ENCODE data around the gene KRTAP5-1. TPM values are rescaled to one million over a fixed set of nuclear protein-coding genes. Genes with fewer than 3 reads are reported as not detected.
A peak's percentile ranks its signal among the peaks of the same experiment; 100 is the strongest.

The KRTAP5-1 gene
- total and polyA plus RNA-seq, 5 donors: not detected

GRCh38 chr11:1538153-1538552, 46.9 kb downstream of the KRTAP5-1 start:
- Histone ChIP-seq H3K27ac (ENCODE audit: low read length) (no peak overlapping the region), H3K9me3 (ENCODE audit: control insufficient read depth, low read length) (no peaks in the 10 kb centered on the region), H3K4me1 (ENCODE audit: control insufficient read depth, insufficient read depth, low read length) (peaks cover 18% of the 10 kb centered on the region), H3K4me3 (ENCODE audit: low read length) (no peak overlapping the region), H3K27me3 (ENCODE audit: control insufficient read depth, insufficient read depth) (no peaks in the 10 kb centered on the region)
- intact Hi-C loops (cut with DNase I): no loop called here
- no peak for DNase-seq
- ATAC-seq: no peak
- WGBS: 79% methylated on average over 5 of the region's 5 CpGs

GRCh38 chr11:1536065-1536843, 48.8 kb downstream of the KRTAP5-1 start:
- intact Hi-C loops (cut with DNase I): no loop called here
- Histone ChIP-seq H3K9me3 (ENCODE audit: control insufficient read depth, low read length) (no peaks in the 10 kb centered on the region), H3K4me1 (ENCODE audit: control insufficient read depth, insufficient read depth, low read length) (peaks cover 34% of the 10 kb centered on the region), H3K27me3 (ENCODE audit: control insufficient read depth, insufficient read depth) (no peaks in the 10 kb centered on the region), H3K4me3 (ENCODE audit: low read length) (no peak overlapping the region), H3K27ac (ENCODE audit: low read length) (peak overlapping the region; percentile 34)
- DNase-seq (peak; percentile 8 to 59 (median 58)), ATAC-seq (no peak)
- 51% methylated on average over 16 of the region's 16 CpGs for WGBS

- intact Hi-C loops (cut with DNase I): no loop called here
- no peak for ATAC-seq
- H3K4me1 ChIP-seq (ENCODE audit: control insufficient read depth, insufficient read depth, low read length): peaks cover 34% of the 10 kb centered on the region
- H3K27me3 ChIP-seq (ENCODE audit: control insufficient read depth, insufficient read depth): no peaks in the 10 kb centered on the region
- no peak overlapping the region for H3K27ac ChIP-seq (ENCODE audit: low read length)
- WGBS: 73% methylated on average over 14 of the region's 14 CpGs
- no peak overlapping the region for H3K4me3 ChIP-seq (ENCODE audit: low read length)
- no peaks in the 10 kb centered on the region for H3K9me3 ChIP-seq (ENCODE audit: control insufficient read depth, low read length)
- peak; percentile 11 to 36 (median 35) for DNase-seq
Observed at GRCh38 chr11:1534682-1535081, 50.4 kb downstream of the KRTAP5-1 start.

Other genes with a start within 250 kb of the KRTAP5-1 start
- 1 to 10 TPM in 2 of 4 donors, under 1 TPM in 2; 0.61 to 2.3 (median 1.4) TPM for gene BRSK2, start 195.3 kb downstream of the KRTAP5-1 start, total RNA-seq
- 2.3 TPM for gene BRSK2, start 195.3 kb downstream of the KRTAP5-1 start, polyA plus RNA-seq
- 10 to 100 TPM; 35.0 to 45.0 (median 42.0) TPM for gene MOB2, start 98.5 kb downstream of the KRTAP5-1 start, total RNA-seq
- 40.0 TPM for gene MOB2, start 98.5 kb downstream of the KRTAP5-1 start, polyA plus RNA-seq
- 10 to 100 TPM; 10.1 to 15.6 (median 12.3) TPM for gene DUSP8, start 13.0 kb downstream of the KRTAP5-1 start, total RNA-seq
- gene DUSP8, start 13.0 kb downstream of the KRTAP5-1 start, polyA plus RNA-seq: 13.3 TPM
- gene KRTAP5-2, start 13.0 kb upstream of the KRTAP5-1 start, total RNA-seq: not detected
- not detected for gene KRTAP5-2, start 13.0 kb upstream of the KRTAP5-1 start, polyA plus RNA-seq
- not detected for gene KRTAP5-3, start 23.2 kb upstream of the KRTAP5-1 start, total RNA-seq
- not detected for gene KRTAP5-3, start 23.2 kb upstream of the KRTAP5-1 start, polyA plus RNA-seq
- gene KRTAP5-4, start 36.9 kb upstream of the KRTAP5-1 start, total RNA-seq: not detected
- gene KRTAP5-4, start 36.9 kb upstream of the KRTAP5-1 start, polyA plus RNA-seq: not detected
- not detected for gene KRTAP5-5, start 44.5 kb upstream of the KRTAP5-1 start, total RNA-seq
- gene KRTAP5-5, start 44.5 kb upstream of the KRTAP5-1 start, polyA plus RNA-seq: not detected
- not detected for gene KRTAP5-6, start 111.9 kb upstream of the KRTAP5-1 start, total RNA-seq
- gene KRTAP5-6, start 111.9 kb upstream of the KRTAP5-1 start, polyA plus RNA-seq: not detected
- gene IFITM10, start 165.3 kb upstream of the KRTAP5-1 start, total RNA-seq: 1 to 10 TPM in 1 of 4 donors, under 1 TPM in 3; 0.48 to 1.0 (median 0.59) TPM
- 0.25 TPM for gene IFITM10, start 165.3 kb upstream of the KRTAP5-1 start, polyA plus RNA-seq
- 100 to 1,000 TPM; 674 to 717 (median 700) TPM for gene CTSD, start 178.6 kb upstream of the KRTAP5-1 start, total RNA-seq
- gene CTSD, start 178.6 kb upstream of the KRTAP5-1 start, polyA plus RNA-seq: 748 TPM
- not detected for gene SYT8, start 249.7 kb upstream of the KRTAP5-1 start, total RNA-seq
- gene SYT8, start 249.7 kb upstream of the KRTAP5-1 start, polyA plus RNA-seq: not detected

Measured in right cardiac atrium (tissue), 5 donors.